GM12874 (cell line): ENCODE measurements around the gene FBXL19.

Experiments used
- TF ChIP-seq, protein P1 (sequence below): IDR thresholded peaks from 2 replicates; pipeline ENCODE4 v1.5.1; 2011; ENCODE audit warnings: low read depth, mild to moderate bottlenecking, control low read depth, low read length, moderate library complexity; ENCODE audit not compliant: insufficient read depth

FBXL19 gene, protein sequence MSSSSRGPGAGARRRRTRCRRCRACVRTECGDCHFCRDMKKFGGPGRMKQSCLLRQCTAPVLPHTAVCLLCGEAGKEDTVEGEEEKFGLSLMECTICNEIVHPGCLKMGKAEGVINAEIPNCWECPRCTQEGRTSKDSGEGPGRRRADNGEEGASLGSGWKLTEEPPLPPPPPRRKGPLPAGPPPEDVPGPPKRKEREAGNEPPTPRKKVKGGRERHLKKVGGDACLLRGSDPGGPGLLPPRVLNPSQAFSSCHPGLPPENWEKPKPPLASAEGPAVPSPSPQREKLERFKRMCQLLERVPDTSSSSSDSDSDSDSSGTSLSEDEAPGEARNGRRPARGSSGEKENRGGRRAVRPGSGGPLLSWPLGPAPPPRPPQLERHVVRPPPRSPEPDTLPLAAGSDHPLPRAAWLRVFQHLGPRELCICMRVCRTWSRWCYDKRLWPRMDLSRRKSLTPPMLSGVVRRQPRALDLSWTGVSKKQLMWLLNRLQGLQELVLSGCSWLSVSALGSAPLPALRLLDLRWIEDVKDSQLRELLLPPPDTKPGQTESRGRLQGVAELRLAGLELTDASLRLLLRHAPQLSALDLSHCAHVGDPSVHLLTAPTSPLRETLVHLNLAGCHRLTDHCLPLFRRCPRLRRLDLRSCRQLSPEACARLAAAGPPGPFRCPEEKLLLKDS

DNA sequence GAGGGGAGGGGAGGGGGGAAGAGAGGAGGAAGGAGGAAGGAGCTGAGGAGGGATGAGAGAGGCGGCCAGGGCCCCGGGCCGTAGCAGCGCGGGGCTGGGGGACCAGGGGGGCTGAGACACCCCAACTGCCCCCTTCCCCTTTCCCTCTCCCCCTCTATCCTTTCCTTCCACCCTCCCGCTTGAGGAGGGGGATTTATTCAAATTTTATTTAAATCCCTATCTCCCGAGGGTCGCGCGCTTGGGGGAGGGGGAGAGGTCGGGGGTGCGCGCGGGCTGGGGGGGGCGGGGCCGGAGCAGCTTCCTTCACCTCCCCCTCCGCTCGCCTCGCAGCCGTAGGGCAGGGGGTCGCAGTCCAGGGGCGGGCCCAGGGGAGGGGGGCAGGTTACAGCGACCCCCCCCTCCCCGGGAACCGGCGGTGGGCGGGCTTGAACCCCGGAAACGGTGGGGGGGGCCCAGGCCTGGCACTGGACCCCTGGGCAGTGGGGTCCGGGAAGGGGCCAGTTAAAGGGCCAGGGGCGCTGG, at the start of gene FBXL19:
TSS of gene FBXL19 (plus strand) at position 19 of the 522 bp plus-strand sequence. CDS start 2,183 bp downstream, outside the sequence.
- TF ChIP-seq, protein P1, sequence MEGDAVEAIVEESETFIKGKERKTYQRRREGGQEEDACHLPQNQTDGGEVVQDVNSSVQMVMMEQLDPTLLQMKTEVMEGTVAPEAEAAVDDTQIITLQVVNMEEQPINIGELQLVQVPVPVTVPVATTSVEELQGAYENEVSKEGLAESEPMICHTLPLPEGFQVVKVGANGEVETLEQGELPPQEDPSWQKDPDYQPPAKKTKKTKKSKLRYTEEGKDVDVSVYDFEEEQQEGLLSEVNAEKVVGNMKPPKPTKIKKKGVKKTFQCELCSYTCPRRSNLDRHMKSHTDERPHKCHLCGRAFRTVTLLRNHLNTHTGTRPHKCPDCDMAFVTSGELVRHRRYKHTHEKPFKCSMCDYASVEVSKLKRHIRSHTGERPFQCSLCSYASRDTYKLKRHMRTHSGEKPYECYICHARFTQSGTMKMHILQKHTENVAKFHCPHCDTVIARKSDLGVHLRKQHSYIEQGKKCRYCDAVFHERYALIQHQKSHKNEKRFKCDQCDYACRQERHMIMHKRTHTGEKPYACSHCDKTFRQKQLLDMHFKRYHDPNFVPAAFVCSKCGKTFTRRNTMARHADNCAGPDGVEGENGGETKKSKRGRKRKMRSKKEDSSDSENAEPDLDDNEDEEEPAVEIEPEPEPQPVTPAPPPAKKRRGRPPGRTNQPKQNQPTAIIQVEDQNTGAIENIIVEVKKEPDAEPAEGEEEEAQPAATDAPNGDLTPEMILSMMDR: no peak

DNA sequence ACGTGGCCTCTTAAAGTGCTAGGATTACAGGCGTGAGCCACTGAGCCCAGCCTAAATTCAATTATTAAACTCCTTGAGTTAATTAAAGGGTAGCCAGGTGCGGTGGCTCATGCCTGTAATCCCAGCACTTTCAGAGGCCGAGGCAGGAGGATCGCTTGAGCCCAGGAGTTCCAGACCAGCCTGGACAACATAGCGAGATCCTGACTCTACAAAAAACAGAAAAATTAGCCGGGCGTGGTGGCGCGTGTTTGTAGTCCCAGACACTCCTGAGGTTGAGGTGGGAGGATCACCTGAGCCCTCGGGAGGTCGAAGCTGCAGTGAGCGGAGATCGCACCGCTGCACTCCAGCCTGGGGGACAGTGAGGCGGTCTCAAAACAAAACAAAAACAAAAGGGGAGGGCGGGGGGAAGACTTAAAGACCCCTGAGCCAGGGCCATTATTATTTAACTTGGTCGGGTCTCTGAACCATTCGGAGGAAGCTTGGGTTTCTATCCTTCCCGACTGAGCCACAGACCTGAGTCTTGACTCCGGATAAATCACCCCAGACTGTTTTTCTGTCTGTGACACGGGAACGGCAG, 49.0 kb upstream of the FBXL19 start:
- TF ChIP-seq, protein P1: no peak

DNA sequence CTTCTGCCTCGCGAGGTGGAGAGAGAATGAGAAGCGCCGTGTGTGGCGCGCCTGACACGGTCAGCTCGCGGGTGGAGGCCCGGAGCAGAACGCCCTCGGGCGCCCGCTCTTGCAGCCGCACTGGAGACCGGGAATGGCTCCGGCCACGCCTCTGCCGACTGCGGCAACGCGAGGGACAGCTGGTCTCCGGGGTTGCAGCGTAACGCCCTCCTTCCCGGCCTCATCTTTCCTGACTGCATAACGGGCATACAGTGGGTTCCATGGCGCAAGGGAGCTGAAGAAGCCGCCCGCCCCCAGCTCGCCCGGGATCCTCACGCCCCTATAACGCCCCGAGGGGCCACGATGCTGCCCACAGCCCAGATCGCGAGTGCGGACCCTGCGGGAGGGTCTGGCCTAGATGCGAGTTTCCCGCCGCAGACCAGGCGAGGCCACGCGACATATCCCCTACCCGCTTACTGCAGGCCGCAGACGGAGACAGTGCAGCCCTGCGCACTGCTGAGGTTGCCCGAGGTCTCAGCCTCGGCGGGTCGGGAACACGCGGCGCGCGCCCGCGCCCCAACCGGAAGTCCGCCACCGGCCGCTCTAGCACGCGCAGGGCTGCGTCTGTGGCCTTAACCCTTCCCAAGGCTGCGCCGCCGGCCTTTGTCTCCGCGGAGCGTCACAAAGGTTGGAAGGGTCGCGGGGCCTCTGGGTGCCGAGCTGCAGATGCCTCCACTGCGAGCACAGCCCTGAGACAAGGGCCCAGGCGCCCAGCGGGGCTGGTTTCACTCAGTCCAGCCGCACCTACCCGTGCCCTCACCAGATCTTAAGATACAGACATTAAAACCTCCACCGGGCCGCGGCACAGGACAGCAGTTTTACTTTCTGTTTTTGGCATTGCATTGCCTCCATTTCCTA, 48.3 kb upstream of the FBXL19 start:
- TF ChIP-seq, protein P1: no peak

DNA sequence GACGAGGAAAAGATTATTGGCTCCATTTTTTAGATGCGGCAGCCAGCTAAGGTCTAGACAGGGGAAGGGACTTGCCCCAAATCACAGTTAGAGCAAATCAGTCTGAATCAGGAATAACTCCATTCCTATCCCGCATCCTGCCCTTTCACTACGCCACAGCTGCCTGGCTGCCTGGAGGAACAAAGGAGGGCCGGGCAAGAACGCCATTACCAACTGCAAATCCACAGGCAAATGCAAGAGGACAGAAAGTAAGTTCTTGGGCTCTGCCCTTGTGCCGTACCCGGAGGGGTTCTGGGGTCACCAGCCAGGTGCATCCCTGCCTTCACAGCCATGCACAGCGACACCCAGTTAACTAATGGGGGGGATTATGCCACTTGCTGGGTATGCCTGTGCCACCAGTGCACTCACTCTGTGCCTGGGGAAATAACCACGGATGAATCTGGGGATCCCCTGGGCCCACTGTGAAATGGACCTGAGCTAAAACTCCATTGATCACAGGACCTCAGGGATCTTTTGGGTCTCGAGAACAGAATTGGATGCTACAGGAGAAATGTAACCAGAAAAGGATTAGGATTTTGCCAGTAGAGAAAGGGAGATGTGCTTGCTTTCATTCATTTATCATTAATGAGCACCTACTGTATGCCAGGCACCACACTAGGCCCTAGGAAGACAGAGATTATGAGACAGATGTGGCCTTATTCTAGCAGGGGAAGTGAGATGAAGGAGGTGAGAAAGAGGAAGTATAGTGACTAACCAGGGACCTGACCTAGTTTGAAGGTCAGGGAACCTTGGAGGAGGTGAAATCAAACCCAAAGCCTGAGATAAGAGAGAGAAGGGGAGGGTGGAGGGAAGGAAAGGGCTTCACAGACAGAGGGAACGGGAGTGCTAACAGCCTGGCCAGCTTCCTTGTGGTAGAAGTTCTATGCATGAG, 47.2 kb upstream of the FBXL19 start:
- TF ChIP-seq, protein P1: no peak

DNA sequence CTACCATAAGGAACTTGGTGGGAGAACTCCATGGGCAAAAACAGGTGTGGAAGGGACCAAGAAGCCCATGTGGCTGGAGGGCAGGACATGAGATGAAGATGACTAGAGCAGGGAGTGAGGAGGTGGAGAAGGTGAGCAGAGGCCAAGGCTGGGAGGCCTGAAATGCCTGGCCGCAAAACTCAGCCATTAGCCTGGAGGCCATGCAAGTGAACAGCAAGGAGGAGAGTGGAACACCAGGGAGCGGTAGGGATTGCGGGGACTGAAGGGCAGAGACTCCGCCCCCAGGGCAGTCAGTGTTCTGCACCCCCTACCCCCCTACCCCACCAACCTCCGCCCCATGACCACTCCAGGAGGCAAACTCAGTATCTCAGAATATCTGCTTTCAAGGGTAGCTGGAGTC, 46.5 kb upstream of the FBXL19 start:
- TF ChIP-seq, protein P1: no peak
